HG02981 (cell line): ENCODE results near the gene WFDC1.
"Not testable (repeated sequence)": the region's sequence is repeated elsewhere in the genome, so short reads cannot be mapped to it uniquely, and the experiment has no call there.

ENCODE experiments used
- ATAC-seq: cut with Tn5 transposase; IDR thresholded peaks from one replicate; pipeline ENCODE4 v1.9.1; 2021; ENCODE audit warnings: mild to moderate bottlenecking, moderate library complexity; ENCODE audit not compliant: unreplicated experiment

The WFDC1 gene

GRCh38 chr16:84324434-84325262, 30.0 kb downstream of the WFDC1 start:
- ATAC-seq: no peak

- ATAC-seq: no peak
Measured at GRCh38 chr16:84326545-84326944, 31.9 kb downstream of the WFDC1 start.

GRCh38 chr16:84327926-84328505, 33.3 kb downstream of the WFDC1 start:
- ATAC-seq: no peak

GRCh38 chr16:84329016-84329415, 34.3 kb downstream of the WFDC1 start:
- ATAC-seq: no peak

GRCh38 chr16:84329843-84330684, 35.4 kb downstream of the WFDC1 start:
- ATAC-seq: no peak

- no peak for ATAC-seq
Measured at GRCh38 chr16:84330685-84331050, 36.0 kb downstream of the WFDC1 start.

GRCh38 chr16:84331998-84332780, 37.5 kb downstream of the WFDC1 start:
- ATAC-seq: no peak

- ATAC-seq: no peak
Measured at GRCh38 chr16:84332975-84333684, 38.5 kb downstream of the WFDC1 start.

GRCh38 chr16:84334058-84334457, 39.4 kb downstream of the WFDC1 start:
- ATAC-seq: no peak

- ATAC-seq: no peak
Measured at GRCh38 chr16:84334482-84334881, 39.8 kb downstream of the WFDC1 start.

GRCh38 chr16:84337236-84337635, 42.6 kb downstream of the WFDC1 start:
- not testable (repeated sequence) for ATAC-seq

GRCh38 chr16:84339311-84339710, 44.6 kb downstream of the WFDC1 start:
- no peak for ATAC-seq

GRCh38 chr16:84339766-84340165, 45.1 kb downstream of the WFDC1 start:
- no peak for ATAC-seq

GRCh38 chr16:84340325-84341040, 45.8 kb downstream of the WFDC1 start:
- ATAC-seq: no peak

- ATAC-seq: no peak
Measured at GRCh38 chr16:84341528-84342295, 47.0 kb downstream of the WFDC1 start.

- ATAC-seq: not testable (repeated sequence)
Measured at GRCh38 chr16:84343800-84344199, 49.1 kb downstream of the WFDC1 start.

GRCh38 chr16:84344781-84345180, 50.1 kb downstream of the WFDC1 start:
- no peak for ATAC-seq

- ATAC-seq: no peak
Measured at GRCh38 chr16:84347161-84347560, 52.5 kb downstream of the WFDC1 start.

- no peak for ATAC-seq
Measured at GRCh38 chr16:84348386-84348888, 53.8 kb downstream of the WFDC1 start.
